Chondrocyte (in vitro differentiated cells): ENCODE measurements around the gene NUP50. TPM values are rescaled to one million over a fixed set of nuclear protein-coding genes. Genes with fewer than 3 reads are reported as not detected.

Source experiments
- DNase-seq: peaks from one replicate; pipeline ENCODE4 v3.0.0; 2021; ENCODE audit warnings: mixed read lengths, low spot score
- H3K27ac Mint-ChIP-seq: one replicate; pipeline ENCODE4 v1.8.0; 2021; ENCODE audit warnings: mild to moderate bottlenecking, moderate library complexity, mixed read lengths; ENCODE audit not compliant: unreplicated experiment
- H3K27me3 Mint-ChIP-seq: 2 replicates; pipeline ENCODE4 v1.8.0; 2021; ENCODE audit warnings: low read depth, mixed read lengths
- H3K36me3 Mint-ChIP-seq: 2 replicates; pipeline ENCODE4 v1.8.0; 2021; ENCODE audit warnings: low read depth, mixed read lengths
- H3K4me1 Mint-ChIP-seq: 2 replicates; pipeline ENCODE4 v1.8.0; 2021; ENCODE audit warnings: low read depth, mild to moderate bottlenecking, mixed read lengths
- H3K4me3 Mint-ChIP-seq: one replicate; pipeline ENCODE4 v1.8.0; 2021; ENCODE audit warnings: mild to moderate bottlenecking, moderate library complexity, mixed read lengths; ENCODE audit not compliant: unreplicated experiment
- H3K9me3 Mint-ChIP-seq: 2 replicates; pipeline ENCODE4 v1.8.0; 2021; ENCODE audit warnings: low read depth, mixed read lengths
- CTCF ChIP-seq: fragments of 200-600 bp; sonication (generic); IDR thresholded peaks from 2 replicates; pipeline ENCODE4 v1.5.0; 2021; ENCODE audit warnings: antibody characterized with exemption, mild to moderate bottlenecking, moderate library complexity
- total RNA-seq: library from RNA; stranded (reverse); gene quantifications from 3 replicates; pipeline ENCODE4 v1.2.1, GENCODE V29; 2021

NUP50 gene
- total RNA-seq, 1 donor from 2014 or later = 44.1 TPM

GRCh38 chr22:45196308-45196707 lies 32.6 kb downstream of the NUP50 start:
- peaks cover 15% of the 10 kb centered on the region for H3K4me1 Mint-ChIP-seq
- no peaks in the 10 kb centered on the region for H3K9me3 Mint-ChIP-seq
- no peak for TF ChIP-seq CTCF
- no peak overlapping the region for H3K27ac Mint-ChIP-seq
- no peaks in the 10 kb centered on the region for H3K27me3 Mint-ChIP-seq
- no peak for DNase-seq
- no peak overlapping the region for H3K4me3 Mint-ChIP-seq
- H3K36me3 Mint-ChIP-seq = peaks cover 24% of the 10 kb centered on the region

GRCh38 chr22:45196926-45197605 lies 33.3 kb downstream of the NUP50 start:
- no peaks in the 10 kb centered on the region for H3K27me3 Mint-ChIP-seq
- no peak for DNase-seq
- H3K9me3 Mint-ChIP-seq = no peaks in the 10 kb centered on the region
- TF ChIP-seq CTCF = no peak
- no peak overlapping the region for H3K27ac Mint-ChIP-seq
- peaks cover 22% of the 10 kb centered on the region for H3K4me1 Mint-ChIP-seq
- peaks cover 21% of the 10 kb centered on the region for H3K36me3 Mint-ChIP-seq
- H3K4me3 Mint-ChIP-seq = no peak overlapping the region

GRCh38 chr22:45197606-45198462 lies 34.1 kb downstream of the NUP50 start:
- Mint-ChIP-seq H3K27me3 (no peaks in the 10 kb centered on the region), H3K4me3 (no peak overlapping the region), H3K9me3 (no peaks in the 10 kb centered on the region), H3K27ac (peak overlapping the region; percentile 64), H3K4me1 (peaks cover 28% of the 10 kb centered on the region), H3K36me3 (peaks cover 21% of the 10 kb centered on the region)
- no peak for DNase-seq
- no peak for TF ChIP-seq CTCF

GRCh38 chr22:45198463-45198795 lies 34.7 kb downstream of the NUP50 start:
- H3K4me1 Mint-ChIP-seq = peaks cover 28% of the 10 kb centered on the region
- H3K27ac Mint-ChIP-seq = no peak overlapping the region
- H3K36me3 Mint-ChIP-seq = peaks cover 21% of the 10 kb centered on the region
- H3K4me3 Mint-ChIP-seq = no peak overlapping the region
- TF ChIP-seq CTCF = no peak
- no peaks in the 10 kb centered on the region for H3K9me3 Mint-ChIP-seq
- H3K27me3 Mint-ChIP-seq = no peaks in the 10 kb centered on the region
- DNase-seq = no peak

- TF ChIP-seq CTCF = no peak
- Mint-ChIP-seq H3K27me3 (no peaks in the 10 kb centered on the region), H3K27ac (peak overlapping the region; percentile 63), H3K4me3 (no peak overlapping the region), H3K9me3 (no peaks in the 10 kb centered on the region), H3K36me3 (peaks cover 22% of the 10 kb centered on the region), H3K4me1 (peaks cover 28% of the 10 kb centered on the region)
- DNase-seq = peak; percentile 77
Observed at GRCh38 chr22:45199723-45200122, 36.0 kb downstream of the NUP50 start.
